ENCODE measurements around the gene MYO18A.

The MYO18A gene

GRCh38 chr17:29042679-29043538 is 137.3 kb downstream of the MYO18A start, which contains the start of gene PIPOX:
Gene PIPOX, plus strand, starts transcription at chr17:29043141. Its CDS starts 85 bp downstream, at chr17:29043226.
- TF ChIP-seq EZH2 (IDR thresholded peaks at IDR 0.05; ENCODE audit: borderline replicate concordance, low read depth, low read length, severe bottlenecking): no peak
- no peak for TF ChIP-seq CTCF (IDR thresholded peaks at IDR 0.05; ENCODE audit: borderline replicate concordance, extremely low read depth, low read length, poor library complexity, severe bottlenecking)
- Histone ChIP-seq H4K20me1 (ENCODE audit: insufficient read depth, low read length) (no peaks in the 10 kb centered on the region), H3K4me3 (ENCODE audit: low read depth in 1 of 2, low read length in 2 of 2) (no peak within 1 kb of the TSS), H3K4me2 (ENCODE audit: insufficient read depth, low read length) (0 out of 2 replicates have a peak within 1 kb of the TSS, but pooled peaks have one; percentile 5), H2AFZ (ENCODE audit: low read depth, low read length) (no peak within 1 kb of the TSS), H3K9me3 (ENCODE audit: insufficient read depth, low read length, severe bottlenecking) (no peaks in the 10 kb centered on the region), H3K4me1 (ENCODE audit: insufficient read depth, low read length) (peaks cover 14% of the 10 kb centered on the region), H3K36me3 (ENCODE audit: insufficient read depth, low read length) (no peaks in the 10 kb centered on the region), H3K79me2 (ENCODE audit: insufficient read depth, low read length) (no peaks in the 10 kb centered on the region), H3K27me3 (ENCODE audit: insufficient read depth, low read length, poor library complexity) (peaks cover 5% of the 10 kb centered on the region), H3K27ac (ENCODE audit: low read length) (no peak within 1 kb of the TSS), H3K9ac (ENCODE audit: low read depth, low read length) (no peak within 1 kb of the TSS)
- ATAC-seq (ENCODE audit: insufficient read depth, low read depth) (peak; percentile 57; the same call in 2 of the 3 replicates), DNase-seq (peak; percentile 50)

GRCh38 chr17:29042026-29042678 is 138.0 kb downstream of the MYO18A start:
- Histone ChIP-seq H2AFZ (ENCODE audit: low read depth, low read length) (no peak overlapping the region), H3K79me2 (ENCODE audit: insufficient read depth, low read length) (no peaks in the 10 kb centered on the region), H3K36me3 (ENCODE audit: insufficient read depth, low read length) (no peaks in the 10 kb centered on the region), H3K27ac (ENCODE audit: low read length) (no peak overlapping the region), H3K9ac (ENCODE audit: low read depth, low read length) (no peak overlapping the region), H3K4me2 (ENCODE audit: insufficient read depth, low read length) (no peak overlapping the region), H3K4me3 (ENCODE audit: low read depth in 1 of 2, low read length in 2 of 2) (no peak overlapping the region), H3K9me3 (ENCODE audit: insufficient read depth, low read length, severe bottlenecking) (no peaks in the 10 kb centered on the region), H3K27me3 (ENCODE audit: insufficient read depth, low read length, poor library complexity) (peaks cover 6% of the 10 kb centered on the region), H4K20me1 (ENCODE audit: insufficient read depth, low read length) (no peaks in the 10 kb centered on the region), H3K4me1 (ENCODE audit: insufficient read depth, low read length) (peaks cover 8% of the 10 kb centered on the region; the same call in 1 of the 2 replicates)
- no peak for DNase-seq
- TF ChIP-seq EZH2 (IDR thresholded peaks at IDR 0.05; ENCODE audit: borderline replicate concordance, low read depth, low read length, severe bottlenecking): no peak
- peak; percentile 52; the same call in 2 of the 3 replicates for ATAC-seq (ENCODE audit: insufficient read depth, low read depth)

DNA sequence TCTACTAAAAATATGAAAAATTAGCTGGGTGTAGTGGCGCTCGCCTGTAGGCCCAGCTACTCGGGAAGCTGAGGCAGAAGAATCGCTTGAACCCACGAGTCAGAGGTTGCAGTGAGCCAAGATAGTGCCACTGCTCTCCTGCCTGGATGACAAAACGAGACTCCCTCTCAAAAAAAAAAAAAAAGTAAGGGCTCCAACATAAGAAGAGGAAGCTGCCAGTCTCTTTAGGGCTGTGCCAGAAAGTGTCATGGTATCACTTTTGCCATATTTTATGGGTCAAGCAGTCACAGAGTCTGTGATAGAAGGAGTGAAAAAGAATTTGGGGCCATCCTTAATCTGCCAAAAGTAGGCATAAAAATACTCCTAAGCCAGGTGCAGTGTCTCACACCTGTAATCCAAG is 138.6 kb downstream of the MYO18A start:
- H3K27ac ChIP-seq (ENCODE audit: low read length): no peak overlapping the region
- no peaks in the 10 kb centered on the region for H4K20me1 ChIP-seq (ENCODE audit: insufficient read depth, low read length)
- DNase-seq (no peak), ATAC-seq (ENCODE audit: insufficient read depth, low read depth) (no peak)
- no peaks in the 10 kb centered on the region for H3K9me3 ChIP-seq (ENCODE audit: insufficient read depth, low read length, severe bottlenecking)
- H2AFZ ChIP-seq (ENCODE audit: low read depth, low read length): no peak overlapping the region
- H3K27me3 ChIP-seq (ENCODE audit: insufficient read depth, low read length, poor library complexity): peaks cover 6% of the 10 kb centered on the region
- H3K9ac ChIP-seq (ENCODE audit: low read depth, low read length): no peak overlapping the region
- H3K4me3 ChIP-seq (ENCODE audit: low read depth in 1 of 2, low read length in 2 of 2): no peak overlapping the region
- TF ChIP-seq EZH2 (IDR thresholded peaks at IDR 0.05; ENCODE audit: borderline replicate concordance, low read depth, low read length, severe bottlenecking): no peak
- no peak for TF ChIP-seq CTCF (IDR thresholded peaks at IDR 0.05; ENCODE audit: borderline replicate concordance, extremely low read depth, low read length, poor library complexity, severe bottlenecking)
- H3K4me2 ChIP-seq (ENCODE audit: insufficient read depth, low read length): no peak overlapping the region
- H3K4me1 ChIP-seq (ENCODE audit: insufficient read depth, low read length): peaks cover 8% of the 10 kb centered on the region; the same call in 1 of the 2 replicates
- no peaks in the 10 kb centered on the region for H3K36me3 ChIP-seq (ENCODE audit: insufficient read depth, low read length)
- no peaks in the 10 kb centered on the region for H3K79me2 ChIP-seq (ENCODE audit: insufficient read depth, low read length)

GRCh38 chr17:29041091-29041490 is 139.1 kb downstream of the MYO18A start:
- no peak overlapping the region for H3K9ac ChIP-seq (ENCODE audit: low read depth, low read length)
- no peak overlapping the region for H3K4me3 ChIP-seq (ENCODE audit: low read depth in 1 of 2, low read length in 2 of 2)
- H3K9me3 ChIP-seq (ENCODE audit: insufficient read depth, low read length, severe bottlenecking): no peaks in the 10 kb centered on the region
- H3K27me3 ChIP-seq (ENCODE audit: insufficient read depth, low read length, poor library complexity): peaks cover 8% of the 10 kb centered on the region
- H3K36me3 ChIP-seq (ENCODE audit: insufficient read depth, low read length): no peaks in the 10 kb centered on the region
- no peak overlapping the region for H2AFZ ChIP-seq (ENCODE audit: low read depth, low read length)
- peaks cover 8% of the 10 kb centered on the region; the same call in 1 of the 2 replicates for H3K4me1 ChIP-seq (ENCODE audit: insufficient read depth, low read length)
- H4K20me1 ChIP-seq (ENCODE audit: insufficient read depth, low read length): no peaks in the 10 kb centered on the region
- H3K79me2 ChIP-seq (ENCODE audit: insufficient read depth, low read length): no peaks in the 10 kb centered on the region
- ATAC-seq (ENCODE audit: insufficient read depth, low read depth): no peak
- DNase-seq: no peak
- TF ChIP-seq EZH2 (IDR thresholded peaks at IDR 0.05; ENCODE audit: borderline replicate concordance, low read depth, low read length, severe bottlenecking): no peak
- no peak for TF ChIP-seq CTCF (IDR thresholded peaks at IDR 0.05; ENCODE audit: borderline replicate concordance, extremely low read depth, low read length, poor library complexity, severe bottlenecking)
- no peak overlapping the region for H3K27ac ChIP-seq (ENCODE audit: low read length)
- no peak overlapping the region for H3K4me2 ChIP-seq (ENCODE audit: insufficient read depth, low read length)

All from DND-41 (cell line).